ENCODE data around the gene KIF12.

KIF12 gene

GRCh38 chr9:114055061-114055460 is 44.0 kb downstream of the KIF12 start:
- DNase-seq, result no peak
- no peaks in the 10 kb centered on the region for H3F3A ChIP-seq (ENCODE audit: insufficient read depth, low read length)
- H3K27ac ChIP-seq (ENCODE audit: low read length), result no peak overlapping the region
- H4K20me1 ChIP-seq (ENCODE audit: insufficient read depth, low read length), result no peaks in the 10 kb centered on the region
- no peak overlapping the region for H3K9ac ChIP-seq (ENCODE audit: low read length)
- no peak overlapping the region for H2AFZ ChIP-seq (ENCODE audit: low read length)
- no peaks in the 10 kb centered on the region for H3K27me3 ChIP-seq (replicated peaks; ENCODE audit: insufficient read depth, low read length)
- no peaks in the 10 kb centered on the region for H3K79me2 ChIP-seq (ENCODE audit: low read length)
- no peak overlapping the region for H3K4me3 ChIP-seq (ENCODE audit: low read length)
- no peaks in the 10 kb centered on the region for H3K9me3 ChIP-seq (replicated peaks; ENCODE audit: insufficient read depth, low read length)
- no peaks in the 10 kb centered on the region for H3K36me3 ChIP-seq (replicated peaks; ENCODE audit: insufficient read depth, low read length)
- no peaks in the 10 kb centered on the region for H3K9me2 ChIP-seq (replicated peaks; ENCODE audit: insufficient read depth, low read length)
- H3K4me1 ChIP-seq (ENCODE audit: low read length), result no peaks in the 10 kb centered on the region
- no peak for TF ChIP-seq EZH2phosphoT487 (IDR thresholded peaks at IDR 0.05; ENCODE audit: low read length)
- TF ChIP-seq CTCF (IDR thresholded peaks at IDR 0.05; ENCODE audit: low read length), result no peak
- TF ChIP-seq EZH2 (optimal IDR thresholded peaks at IDR 0.05; ENCODE audit: low read depth, low read length), result no peak
- H3K4me2 ChIP-seq (ENCODE audit: low read depth, low read length), result no peak overlapping the region

DNA sequence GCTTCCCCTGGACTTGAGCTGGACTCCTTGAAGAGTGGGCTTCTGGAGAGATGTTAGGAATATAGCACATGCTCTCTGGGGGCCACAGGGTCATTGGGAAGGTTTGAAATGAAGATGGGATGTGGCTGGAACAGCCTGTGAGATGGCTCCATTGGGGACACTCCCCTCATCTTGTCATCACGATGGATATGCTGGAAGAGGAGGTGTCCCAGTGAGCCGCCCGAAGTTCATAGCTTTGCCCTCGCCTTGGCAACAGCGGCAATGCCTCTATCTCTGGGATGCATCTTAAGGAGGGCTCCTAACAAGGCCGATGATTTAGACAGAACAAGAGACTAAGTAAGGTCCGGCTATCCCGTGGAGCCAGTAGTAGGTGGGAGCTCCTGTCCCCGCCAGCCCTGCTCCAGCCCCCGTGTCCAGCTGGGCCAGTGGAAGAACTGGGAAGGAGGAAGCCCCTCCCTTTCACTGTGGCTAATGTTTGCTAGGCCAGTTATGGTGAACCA is 44.9 kb downstream of the KIF12 start:
- Histone ChIP-seq H3K4me1 (ENCODE audit: low read length) (no peaks in the 10 kb centered on the region), H3K4me3 (ENCODE audit: low read length) (no peak overlapping the region), H3K36me3 (replicated peaks; ENCODE audit: insufficient read depth, low read length) (no peaks in the 10 kb centered on the region), H3K79me2 (ENCODE audit: low read length) (no peaks in the 10 kb centered on the region), H3F3A (ENCODE audit: insufficient read depth, low read length) (no peaks in the 10 kb centered on the region), H3K27ac (ENCODE audit: low read length) (no peak overlapping the region), H3K27me3 (replicated peaks; ENCODE audit: insufficient read depth, low read length) (no peaks in the 10 kb centered on the region), H2AFZ (ENCODE audit: low read length) (no peak overlapping the region), H3K9me3 (replicated peaks; ENCODE audit: insufficient read depth, low read length) (no peaks in the 10 kb centered on the region), H3K4me2 (ENCODE audit: low read depth, low read length) (no peak overlapping the region), H3K9me2 (replicated peaks; ENCODE audit: insufficient read depth, low read length) (no peaks in the 10 kb centered on the region), H4K20me1 (ENCODE audit: insufficient read depth, low read length) (no peaks in the 10 kb centered on the region), H3K9ac (ENCODE audit: low read length) (no peak overlapping the region)
- TF ChIP-seq EZH2phosphoT487 (IDR thresholded peaks at IDR 0.05; ENCODE audit: low read length), result no peak
- no peak for TF ChIP-seq CTCF (IDR thresholded peaks at IDR 0.05; ENCODE audit: low read length)
- no peak for TF ChIP-seq EZH2 (optimal IDR thresholded peaks at IDR 0.05; ENCODE audit: low read depth, low read length)
- no peak for DNase-seq

GRCh38 chr9:114053246-114054005 is 45.7 kb downstream of the KIF12 start:
- TF ChIP-seq EZH2phosphoT487 (IDR thresholded peaks at IDR 0.05; ENCODE audit: low read length) (no peak), CTCF (IDR thresholded peaks at IDR 0.05; ENCODE audit: low read length) (no peak), EZH2 (optimal IDR thresholded peaks at IDR 0.05; ENCODE audit: low read depth, low read length) (no peak)
- Histone ChIP-seq H3K4me3 (ENCODE audit: low read length) (no peak overlapping the region), H3K27ac (ENCODE audit: low read length) (no peak overlapping the region), H3K9me2 (replicated peaks; ENCODE audit: insufficient read depth, low read length) (no peaks in the 10 kb centered on the region), H3K9me3 (replicated peaks; ENCODE audit: insufficient read depth, low read length) (no peaks in the 10 kb centered on the region), H3K27me3 (replicated peaks; ENCODE audit: insufficient read depth, low read length) (no peaks in the 10 kb centered on the region), H2AFZ (ENCODE audit: low read length) (no peak overlapping the region), H3K9ac (ENCODE audit: low read length) (no peak overlapping the region), H3F3A (ENCODE audit: insufficient read depth, low read length) (no peaks in the 10 kb centered on the region), H3K4me1 (ENCODE audit: low read length) (no peaks in the 10 kb centered on the region), H3K79me2 (ENCODE audit: low read length) (no peaks in the 10 kb centered on the region), H3K4me2 (ENCODE audit: low read depth, low read length) (no peak overlapping the region), H4K20me1 (ENCODE audit: insufficient read depth, low read length) (no peaks in the 10 kb centered on the region), H3K36me3 (replicated peaks; ENCODE audit: insufficient read depth, low read length) (no peaks in the 10 kb centered on the region)
- no peak for DNase-seq
